OCI-M2 (cell line): ENCODE data around the gene GFY.
"Not testable (repeated sequence)": the region's sequence is repeated elsewhere in the genome, so short reads cannot be mapped to it uniquely, and the experiment has no call there.

ENCODE experiments used
- DNase-seq: peaks from one replicate; lab custom pipeline; 2025; ENCODE audit not compliant: unreplicated experiment; lab: John Stamatoyannopoulos, UW

Gene GFY

GRCh38 chr19:49468199-49468598 is 43.0 kb downstream of the GFY start:
- DNase-seq, result no peak

DNA sequence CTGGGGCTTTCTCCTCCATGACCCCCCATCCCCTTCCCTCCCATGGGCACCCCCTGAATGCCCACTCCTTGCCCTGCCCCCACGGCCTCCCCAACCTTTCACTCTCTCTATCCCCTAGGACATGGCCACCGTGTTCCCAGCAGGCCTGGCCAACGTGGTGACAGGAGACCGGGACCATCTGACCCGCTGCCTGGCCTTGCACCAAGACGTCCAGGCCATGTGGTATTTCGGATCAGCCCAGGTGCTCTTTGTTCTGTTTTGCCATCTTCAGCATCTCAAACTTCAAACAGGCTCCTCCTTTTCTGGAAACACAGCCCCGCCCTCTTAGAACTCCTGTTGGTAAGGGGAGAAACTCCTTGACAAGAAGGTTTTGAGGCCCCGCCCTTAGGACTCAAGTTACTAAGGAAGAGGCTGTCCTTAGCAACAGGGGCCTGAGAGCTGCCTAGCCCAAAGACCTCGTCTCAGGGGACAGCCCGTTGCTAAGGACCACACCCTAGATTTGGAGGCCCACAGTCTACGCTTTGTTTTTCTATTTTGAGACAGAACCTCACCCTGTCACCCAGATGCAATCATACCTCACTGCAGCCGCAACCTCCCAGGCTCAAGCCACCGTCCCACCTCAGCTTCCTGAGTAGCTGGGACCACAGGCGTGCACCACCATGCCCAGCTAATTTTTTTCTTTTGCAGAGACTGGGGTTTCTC is 43.7 kb downstream of the GFY start:
- DNase-seq, result no peak

- DNase-seq, result no peak
Observed at GRCh38 chr19:49469828-49470614, 44.8 kb downstream of the GFY start.

GRCh38 chr19:49470615-49470978 is 45.4 kb downstream of the GFY start:
- no peak for DNase-seq

DNA sequence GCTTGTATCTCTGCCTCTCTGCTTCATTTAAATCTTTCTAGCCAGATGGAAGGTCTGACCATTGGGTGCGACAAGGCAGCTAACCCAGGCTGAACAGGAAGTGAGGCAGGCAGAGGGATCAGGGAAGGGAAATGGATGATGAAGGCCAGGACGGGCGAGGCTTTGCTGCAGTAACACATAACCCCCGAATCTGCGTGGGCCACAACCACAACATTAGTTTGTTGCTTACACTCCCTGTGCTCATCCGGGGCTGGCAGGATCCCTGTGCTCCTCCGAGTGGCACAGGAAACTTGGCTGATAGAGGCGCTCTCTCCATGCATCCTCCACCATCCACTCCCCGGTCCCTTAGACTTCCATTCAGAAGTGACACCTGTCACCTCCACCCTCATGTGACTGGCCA is 47.7 kb downstream of the GFY start:
- no peak for DNase-seq

GRCh38 chr19:49473501-49473867 is 48.3 kb downstream of the GFY start:
- DNase-seq, result not testable (repeated sequence)

GRCh38 chr19:49473868-49474541 is 48.8 kb downstream of the GFY start, which contains the start of gene FLT3LG:
TSS of gene FLT3LG (plus strand) at chr19:49474215. CDS start at chr19:49474640, 425 bp downstream.
- no peak for DNase-seq

GRCh38 chr19:49474542-49474924 is 49.3 kb downstream of the GFY start:
- no peak for DNase-seq

- no peak for DNase-seq
Observed at GRCh38 chr19:49475191-49475917, 50.2 kb downstream of the GFY start.

GRCh38 chr19:49475995-49476880 is 51.0 kb downstream of the GFY start:
- no peak for DNase-seq
